GM12875 (cell line): Measurements from ENCODE around the gene GREB1.

Experiments
- H3K4me3 ChIP-seq: one replicate; pipeline ENCODE4 v1.5.1; 2011; ENCODE audit warnings: low read depth, low read length, control low read depth
- TF ChIP-seq, protein P1 (sequence below): IDR thresholded peaks from 2 replicates; pipeline ENCODE4 v1.5.1; 2011; ENCODE audit warnings: low read depth, mild to moderate bottlenecking, control low read depth, inconsistent platforms, low read length, moderate library complexity, borderline replicate concordance; ENCODE audit not compliant: insufficient read depth

The GREB1 gene

DNA sequence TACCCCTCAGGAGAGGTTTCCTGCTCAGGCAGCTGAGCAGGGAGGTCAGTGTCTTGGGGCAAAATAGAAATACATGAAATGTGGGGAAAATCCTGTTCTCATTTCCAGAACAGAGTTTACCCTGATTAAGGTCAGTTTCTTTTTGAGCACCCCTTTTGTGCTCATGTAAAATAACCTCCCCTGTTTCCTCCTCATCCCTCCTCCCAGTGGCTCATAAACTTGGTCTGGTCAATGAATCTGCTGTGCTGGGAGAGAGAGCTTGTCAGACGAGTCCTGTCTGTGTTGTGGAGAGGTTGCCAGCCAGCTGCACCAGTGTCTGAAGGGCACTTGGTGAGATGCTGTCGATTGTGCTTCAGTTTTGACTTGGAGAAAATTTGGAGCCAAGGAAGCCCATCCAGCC, 87.6 kb downstream of the GREB1 start:
- TF ChIP-seq, protein P1, sequence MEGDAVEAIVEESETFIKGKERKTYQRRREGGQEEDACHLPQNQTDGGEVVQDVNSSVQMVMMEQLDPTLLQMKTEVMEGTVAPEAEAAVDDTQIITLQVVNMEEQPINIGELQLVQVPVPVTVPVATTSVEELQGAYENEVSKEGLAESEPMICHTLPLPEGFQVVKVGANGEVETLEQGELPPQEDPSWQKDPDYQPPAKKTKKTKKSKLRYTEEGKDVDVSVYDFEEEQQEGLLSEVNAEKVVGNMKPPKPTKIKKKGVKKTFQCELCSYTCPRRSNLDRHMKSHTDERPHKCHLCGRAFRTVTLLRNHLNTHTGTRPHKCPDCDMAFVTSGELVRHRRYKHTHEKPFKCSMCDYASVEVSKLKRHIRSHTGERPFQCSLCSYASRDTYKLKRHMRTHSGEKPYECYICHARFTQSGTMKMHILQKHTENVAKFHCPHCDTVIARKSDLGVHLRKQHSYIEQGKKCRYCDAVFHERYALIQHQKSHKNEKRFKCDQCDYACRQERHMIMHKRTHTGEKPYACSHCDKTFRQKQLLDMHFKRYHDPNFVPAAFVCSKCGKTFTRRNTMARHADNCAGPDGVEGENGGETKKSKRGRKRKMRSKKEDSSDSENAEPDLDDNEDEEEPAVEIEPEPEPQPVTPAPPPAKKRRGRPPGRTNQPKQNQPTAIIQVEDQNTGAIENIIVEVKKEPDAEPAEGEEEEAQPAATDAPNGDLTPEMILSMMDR: no peak

DNA sequence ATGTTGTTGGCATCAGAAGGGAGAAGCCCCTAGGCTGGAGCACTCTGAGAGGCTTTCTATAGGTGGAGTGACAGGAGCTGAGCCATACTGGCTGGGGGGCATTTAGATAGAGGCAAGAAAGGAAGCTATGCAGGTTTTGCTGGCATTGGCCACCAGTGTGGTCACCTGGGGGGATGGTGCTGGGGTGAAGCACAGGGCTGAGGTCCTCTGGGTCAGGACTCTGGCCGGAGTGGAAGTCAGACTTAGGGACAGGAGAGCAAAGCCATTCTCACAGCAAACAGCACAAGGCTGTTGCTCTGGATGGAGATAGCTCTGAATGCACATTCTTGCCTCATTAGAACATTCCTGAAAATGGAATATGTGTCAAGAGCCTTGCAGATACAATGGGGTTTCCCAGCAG, 88.8 kb downstream of the GREB1 start:
- H3K4me3 ChIP-seq: no peak overlapping the region
- TF ChIP-seq, protein P1: no peak

More for the DNA sequence above, 87.6 kb downstream of the GREB1 start:
- H3K4me3 ChIP-seq: no peak overlapping the region

DNA sequence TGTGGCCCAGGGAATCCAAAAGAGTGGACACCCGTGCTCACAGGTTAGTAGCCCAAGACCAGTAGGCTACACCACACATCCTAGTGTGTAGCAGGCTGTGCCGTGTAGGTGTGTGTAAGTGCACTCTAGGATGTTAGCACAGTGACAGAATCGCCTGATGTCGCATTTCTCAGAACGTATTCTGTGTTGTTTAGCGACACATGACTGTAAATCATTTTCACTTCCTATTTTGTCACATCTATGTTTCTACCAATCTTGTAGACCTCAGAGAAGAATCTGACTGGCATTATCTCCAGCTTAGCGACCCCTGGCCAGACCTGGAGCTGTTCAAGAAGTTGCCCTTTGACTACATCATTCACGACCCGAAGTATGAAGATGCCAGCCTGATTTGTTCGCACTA, 91.0 kb downstream of the GREB1 start:
- TF ChIP-seq, protein P1: no peak
- H3K4me3 ChIP-seq: no peak overlapping the region

DNA sequence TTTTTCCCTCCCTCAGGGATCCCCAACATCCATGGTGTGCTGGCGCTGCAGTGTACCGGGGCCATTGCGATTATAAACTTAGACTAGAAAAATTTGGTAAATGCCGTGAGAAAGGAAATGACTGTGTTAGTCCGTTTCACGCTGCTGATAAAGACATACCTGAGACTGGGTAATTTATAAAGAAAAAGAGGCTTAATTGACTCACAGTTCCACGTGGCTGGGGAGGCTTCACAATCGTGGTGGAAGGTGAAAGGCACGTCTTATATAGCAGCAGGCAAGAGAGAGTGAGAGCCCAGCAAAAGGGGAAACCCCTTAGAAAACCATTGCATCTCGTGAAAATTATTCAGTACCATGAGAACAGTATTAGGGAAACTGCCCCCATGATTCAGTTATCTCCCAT, 91.8 kb downstream of the GREB1 start:
- H3K4me3 ChIP-seq: no peak overlapping the region
- TF ChIP-seq, protein P1: no peak

DNA sequence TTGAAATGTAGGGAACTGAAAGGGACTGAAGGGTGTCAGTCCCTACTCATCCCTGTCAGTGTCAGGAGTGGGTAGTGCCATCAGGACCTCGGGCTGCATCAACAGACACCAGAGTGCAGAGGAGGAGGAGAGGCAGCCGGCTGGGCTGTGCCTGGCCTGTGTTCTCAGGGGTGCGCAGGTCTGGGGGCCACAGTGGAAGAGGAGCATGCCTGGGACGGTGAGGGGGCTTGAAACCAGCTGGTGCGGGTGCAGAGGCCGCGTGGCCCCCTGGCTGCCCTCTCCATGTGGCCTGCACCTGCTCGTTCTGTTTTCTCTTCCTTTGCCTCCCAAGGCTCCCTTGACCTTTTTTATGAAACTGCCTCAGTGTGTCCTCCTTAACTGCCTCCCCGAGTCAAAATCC, 94.8 kb downstream of the GREB1 start:
- H3K4me3 ChIP-seq: no peak overlapping the region
- TF ChIP-seq, protein P1: no peak

GRCh38 chr2:11629215-11629614, 95.4 kb downstream of the GREB1 start:
- TF ChIP-seq, protein P1: no peak
- no peak overlapping the region for H3K4me3 ChIP-seq

DNA sequence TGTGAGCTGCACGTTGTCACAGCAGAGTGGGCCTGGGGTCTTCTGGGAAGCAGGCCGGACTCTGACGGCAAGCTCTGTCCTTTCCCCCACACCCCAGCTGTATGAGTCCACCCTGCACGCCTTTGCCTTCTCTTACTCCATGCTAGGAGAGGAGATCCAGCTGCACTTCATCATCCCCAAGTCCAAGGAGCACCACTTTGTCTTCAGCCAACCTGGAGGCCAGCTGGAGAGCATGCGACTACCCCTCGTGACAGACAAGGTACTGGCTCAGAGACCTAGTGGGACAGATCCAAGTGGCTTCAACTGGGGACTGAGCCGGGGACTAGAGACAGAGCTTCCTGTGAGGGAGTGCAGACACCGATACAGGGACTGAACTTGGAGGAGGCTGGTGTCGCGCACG, 96.0 kb downstream of the GREB1 start:
- no peak overlapping the region for H3K4me3 ChIP-seq
- TF ChIP-seq, protein P1: no peak
